GM23248 (cell line): ENCODE results near the gene RHBDF2. TPM values are rescaled to one million over a fixed set of nuclear protein-coding genes. Genes with fewer than 3 reads are reported as not detected.

Source experiments
- DNase-seq: peaks from one replicate; pipeline ENCODE4 v3.0.0-alpha.2; 2015
- H2AFZ ChIP-seq: fragments of 200-600 bp; sonication (generic); 2 replicates; pipeline ENCODE4 v1.6.1; 2016; ENCODE audit warnings: antibody characterized with exemption
- H3F3A ChIP-seq: fragments of 200-600 bp; sonication (generic); 2 replicates; pipeline ENCODE4 v1.6.1; 2016; ENCODE audit warnings: mild to moderate bottlenecking, antibody characterized with exemption, mixed run types; ENCODE audit not compliant: insufficient read depth
- H3K27ac ChIP-seq: fragments of 200-600 bp; sonication (generic); 2 replicates; pipeline ENCODE4 v1.5.1; 2016; ENCODE audit warnings: mild to moderate bottlenecking
- H3K27me3 ChIP-seq: fragments of 200-600 bp; sonication (generic); replicated peaks from 2 replicates; pipeline ENCODE4 v1.6.1; 2016; ENCODE audit warnings: mild to moderate bottlenecking; ENCODE audit not compliant: insufficient read depth
- H3K36me3 ChIP-seq: fragments of 200-600 bp; sonication (generic); 2 replicates; pipeline ENCODE4 v1.6.1; 2016; ENCODE audit warnings: low read depth, mild to moderate bottlenecking
- H3K4me1 ChIP-seq: fragments of 200-600 bp; sonication (generic); 2 replicates; pipeline ENCODE4 v1.6.1; 2016; ENCODE audit warnings: mild to moderate bottlenecking; ENCODE audit not compliant: insufficient read depth
- H3K4me2 ChIP-seq: fragments of 200-600 bp; sonication (generic); one replicate; pipeline ENCODE4 v1.6.1; 2016; ENCODE audit warnings: mild to moderate bottlenecking; ENCODE audit not compliant: unreplicated experiment
- H3K4me3 ChIP-seq: fragments of 200-600 bp; sonication (generic); 2 replicates; pipeline ENCODE4 v1.5.1; 2016; ENCODE audit warnings: mild to moderate bottlenecking
- H3K79me2 ChIP-seq: fragments of 200-600 bp; sonication (generic); 2 replicates; pipeline ENCODE4 v1.6.1; 2016; ENCODE audit warnings: mild to moderate bottlenecking; ENCODE audit not compliant: insufficient read depth
- H3K9ac ChIP-seq: fragments of 200-600 bp; sonication (generic); 2 replicates; pipeline ENCODE4 v1.6.1; 2016; ENCODE audit warnings: mild to moderate bottlenecking
- H3K9me2 ChIP-seq: fragments of 200-600 bp; sonication (generic); 2 replicates; pipeline ENCODE4 v1.6.1; 2016; ENCODE audit warnings: mixed run types, mild to moderate bottlenecking, moderate library complexity; ENCODE audit not compliant: insufficient read depth
- H3K9me3 ChIP-seq: fragments of 200-600 bp; sonication (generic); one replicate; pipeline ENCODE4 v1.6.1; 2017; ENCODE audit warnings: low read depth
- H4K20me1 ChIP-seq: fragments of 200-600 bp; sonication (generic); 2 replicates; pipeline ENCODE4 v1.6.0; 2016; ENCODE audit not compliant: insufficient read depth
- EZH2 ChIP-seq: fragments of 200-600 bp; sonication (generic); IDR thresholded peaks from 2 replicates; pipeline ENCODE4 v1.6.1; 2018; ENCODE audit warnings: antibody characterized with exemption, mild to moderate bottlenecking; ENCODE audit not compliant: insufficient read depth, poor library complexity, severe bottlenecking
- EZH2phosphoT487 ChIP-seq: fragments of 200-600 bp; sonication (generic); IDR thresholded peaks from 2 replicates; pipeline ENCODE4 v1.6.1; 2018; ENCODE audit warnings: antibody characterized with exemption, moderate library complexity, mild to moderate bottlenecking, low read depth; ENCODE audit not compliant: insufficient read depth
- WGBS, 2 experiments: methylation state at CpG; one replicate each; pipeline ENCODE4 v1.1.6; 2015 to 2017; ENCODE audit warnings: low lambda C conversion rate in 2 of 2, low coverage in 1 of 2; ENCODE audit errors: missing lambda C conversion rate in 2 of 2; 5-methylcytosine and 5-hydroxymethylcytosine counted together
- in situ Hi-C: fragments of 300-500 bp; cut with MboI; formaldehyde crosslinking; loops from 2 replicates; pipeline ENCODE4 v1.15.0; 2020
- polyA plus RNA-seq: library from polyadenylated mRNA; unstranded; fragments of >200 nt; fragmentation: Nextera tagmentation; extraction: Ambion mirVana; gene quantifications from 2 replicates; pipeline ENCODE4 v1.2.1, GENCODE V29; 2016
- total RNA-seq: library from RNA; depleted of rRNA; stranded (reverse); fragments of >200 nt; shearing (Covaris generic); gene quantifications from 2 replicates; pipeline ENCODE4 v1.2.3, GENCODE V29; 2014; rRNA removed

The RHBDF2 gene
- total RNA-seq (8.9 and 10.0 TPM in 2 replicates), polyA plus RNA-seq (12.7 and 12.9 TPM in 2 replicates)

- H3K9me2 ChIP-seq: no peaks in the 10 kb centered on the region
- H3K9me3 ChIP-seq: no peaks in the 10 kb centered on the region
- H2AFZ ChIP-seq: peak within 1 kb of the TSS; percentile 83
- H4K20me1 ChIP-seq: no peaks in the 10 kb centered on the region
- DNase-seq: peak; percentile 85
- peak within 1 kb of the TSS; percentile 68 for H3K9ac ChIP-seq
- no peak for TF ChIP-seq EZH2phosphoT487
- no peak for TF ChIP-seq EZH2
- H3K4me2 ChIP-seq: peak within 1 kb of the TSS; percentile 63
- no peaks in the 10 kb centered on the region for H3K36me3 ChIP-seq
- H3K27ac ChIP-seq: no peak within 1 kb of the TSS
- WGBS, 2 experiments: 2 to 3% methylated on average over 33 to 54 of the region's 72 CpGs
- peaks cover 9% of the 10 kb centered on the region for H3K4me1 ChIP-seq
- peaks cover 6% of the 10 kb centered on the region; the same call in 1 of the 2 replicates for H3F3A ChIP-seq
- H3K79me2 ChIP-seq: peaks cover 5% of the 10 kb centered on the region
- in situ Hi-C loops: no loop called here
- no peaks in the 10 kb centered on the region for H3K27me3 ChIP-seq
- peak within 1 kb of the TSS; percentile 74 for H3K4me3 ChIP-seq
Observed at GRCh38 chr17:76501018-76501826, at the start of gene RHBDF2. Gene RHBDF2 (minus strand): TSS chr17:76501423. CDS start chr17:76481524, 19,899 bp downstream.

GRCh38 chr17:76549539-76549938, 48.3 kb upstream of the RHBDF2 start:
- H3K9me3 ChIP-seq: no peaks in the 10 kb centered on the region
- no peak overlapping the region for H3K9ac ChIP-seq
- H2AFZ ChIP-seq: no peak overlapping the region
- DNase-seq: no peak
- TF ChIP-seq EZH2: no peak
- no peak for TF ChIP-seq EZH2phosphoT487
- no peak overlapping the region for H3K27ac ChIP-seq
- H4K20me1 ChIP-seq: no peaks in the 10 kb centered on the region
- no peak overlapping the region for H3K4me3 ChIP-seq
- H3K27me3 ChIP-seq: no peaks in the 10 kb centered on the region
- H3K36me3 ChIP-seq: no peaks in the 10 kb centered on the region
- no peaks in the 10 kb centered on the region for H3K79me2 ChIP-seq
- 90 to 91% methylated on average over 7 of the region's 7 CpGs for WGBS, 2 experiments
- peaks cover 20% of the 10 kb centered on the region for H3K4me1 ChIP-seq
- peaks cover 36% of the 10 kb centered on the region for H3F3A ChIP-seq
- no peaks in the 10 kb centered on the region for H3K9me2 ChIP-seq
- in situ Hi-C loops: no loop called here
- H3K4me2 ChIP-seq: no peak overlapping the region

GRCh38 chr17:76549215-76549518, 47.9 kb upstream of the RHBDF2 start:
- DNase-seq: no peak
- Histone ChIP-seq H3K9me2 (no peaks in the 10 kb centered on the region), H3K79me2 (no peaks in the 10 kb centered on the region), H3K4me1 (peaks cover 20% of the 10 kb centered on the region), H3K4me3 (no peak overlapping the region), H3K9me3 (no peaks in the 10 kb centered on the region), H3K9ac (no peak overlapping the region), H4K20me1 (no peaks in the 10 kb centered on the region), H2AFZ (no peak overlapping the region), H3K36me3 (no peaks in the 10 kb centered on the region), H3K27ac (no peak overlapping the region), H3K4me2 (no peak overlapping the region), H3F3A (peaks cover 36% of the 10 kb centered on the region), H3K27me3 (no peaks in the 10 kb centered on the region)
- 85 to 92% methylated on average over 9 of the region's 9 CpGs for WGBS, 2 experiments
- no peak for TF ChIP-seq EZH2
- TF ChIP-seq EZH2phosphoT487: no peak
- in situ Hi-C loops: no loop called here

- Histone ChIP-seq H3K9me2 (no peaks in the 10 kb centered on the region), H3K4me1 (peaks cover 20% of the 10 kb centered on the region), H3K9me3 (no peaks in the 10 kb centered on the region), H3F3A (peaks cover 36% of the 10 kb centered on the region), H2AFZ (no peak overlapping the region), H3K9ac (no peak overlapping the region), H3K4me2 (no peak overlapping the region), H4K20me1 (no peaks in the 10 kb centered on the region), H3K27me3 (no peaks in the 10 kb centered on the region), H3K27ac (no peak overlapping the region), H3K79me2 (no peaks in the 10 kb centered on the region), H3K36me3 (no peaks in the 10 kb centered on the region), H3K4me3 (no peak overlapping the region)
- DNase-seq: no peak
- in situ Hi-C loops: no loop called here
- 59 to 66% methylated on average over 9 of the region's 9 CpGs for WGBS, 2 experiments
- TF ChIP-seq EZH2 (no peak), EZH2phosphoT487 (no peak)
Observed at GRCh38 chr17:76548378-76549214, 47.4 kb upstream of the RHBDF2 start.
